K562 (cell line): ENCODE data around the gene CCDC102B.

Experiments used
- BHLHE40 ChIP-seq: IDR thresholded peaks from 2 replicates; pipeline ENCODE4 v1.6.1; 2011; ENCODE audit warnings: low read length, improper control_type of control experiment
- FOXA1 ChIP-seq: fragments of 450-650 bp; IDR thresholded peaks from 2 replicates; pipeline ENCODE4 v1.6.1; 2016; ENCODE audit warnings: mild to moderate bottlenecking, borderline replicate concordance
- MAFK ChIP-seq: IDR thresholded peaks from 2 replicates; pipeline ENCODE4 v1.6.1; 2011; ENCODE audit warnings: low read length, improper control_type of control experiment
- POLR2A ChIP-seq: fragments of 450-650 bp; conservative IDR thresholded peaks from 2 replicates; pipeline ENCODE4 v1.6.1; 2016
- POLR2G ChIP-seq: fragments of 200-400 bp; formaldehyde crosslinking; IDR thresholded peaks from 2 replicates; pipeline ENCODE4 v1.6.1; 2017; ENCODE audit warnings: low read depth, mild to moderate bottlenecking, antibody characterized with exemption, low read length, moderate library complexity
- SMC3 ChIP-seq: conservative IDR thresholded peaks from 2 replicates; pipeline ENCODE4 v1.6.1; 2011; ENCODE audit warnings: low read depth, low read length, improper control_type of control experiment; ENCODE audit not compliant: insufficient read depth
- SPI1 ChIP-seq: IDR thresholded peaks from 2 replicates; pipeline ENCODE4 v1.6.1; 2011; ENCODE audit warnings: low read depth, low read length, control low read depth, borderline replicate concordance
- SRSF7 ChIP-seq: fragments of 200-400 bp; formaldehyde crosslinking; optimal IDR thresholded peaks from 2 replicates; pipeline ENCODE3; 2017; ENCODE audit warnings: mild to moderate bottlenecking, low read depth, low read length
- ZBTB40 ChIP-seq, 2 experiments: fragments of 450-650 bp in 1 of 2; sonication (generic) in 1 of 2; formaldehyde crosslinking in 1 of 2; IDR thresholded peaks; 2 replicates each; pipeline versions ENCODE4 v1.7.1 to v1.9.0; 2016 to 2022; ENCODE audit warnings: inconsistent platforms in 1 of 2, mild to moderate bottlenecking in 1 of 2, missing genetic modification reagents in 1 of 2
- ZBTB7A ChIP-seq: IDR thresholded peaks from 2 replicates; pipeline ENCODE4 v1.6.1; 2011; ENCODE audit warnings: low read depth, mild to moderate bottlenecking, low read length, moderate library complexity, borderline replicate concordance; ENCODE audit not compliant: control insufficient read depth
- TF ChIP-seq, protein P1 (sequence below): fragments of 250-450 bp; sonication (Bioruptor Pico); IDR thresholded peaks from 2 replicates; pipeline ENCODE4 v1.4.0; 2020; ENCODE audit warnings: mild to moderate bottlenecking, moderate library complexity
- TF ChIP-seq, protein P2 (sequence below), 3 experiments: IDR thresholded peaks in 2 of 3; conservative IDR thresholded peaks in 1 of 3; 2 replicates each; pipeline ENCODE4 v1.5.1; 2011 to 2012; ENCODE audit warnings: low read length in 3 of 3, mild to moderate bottlenecking in 3 of 3, control low read depth in 2 of 3, improper control_type of control experiment in 1 of 3, inconsistent platforms in 1 of 3, low read depth in 1 of 3, mixed read lengths in 1 of 3, moderate library complexity in 1 of 3; ENCODE audit not compliant: insufficient read depth in 2 of 3

- TF ChIP-seq SPI1 (no peak), BHLHE40 (no peak), SMC3 (no peak), SRSF7 (no peak), ZBTB7A (no peak), ZBTB40 (IDR thresholded peaks at IDR 0.05) (no peak), ZBTB40 (CRISPR knock-in tag; IDR thresholded peaks at IDR 0.05) (no peak), POLR2G (no peak), POLR2A (no peak), MAFK (no peak), FOXA1 (no peak)
- TF ChIP-seq, protein P1, sequence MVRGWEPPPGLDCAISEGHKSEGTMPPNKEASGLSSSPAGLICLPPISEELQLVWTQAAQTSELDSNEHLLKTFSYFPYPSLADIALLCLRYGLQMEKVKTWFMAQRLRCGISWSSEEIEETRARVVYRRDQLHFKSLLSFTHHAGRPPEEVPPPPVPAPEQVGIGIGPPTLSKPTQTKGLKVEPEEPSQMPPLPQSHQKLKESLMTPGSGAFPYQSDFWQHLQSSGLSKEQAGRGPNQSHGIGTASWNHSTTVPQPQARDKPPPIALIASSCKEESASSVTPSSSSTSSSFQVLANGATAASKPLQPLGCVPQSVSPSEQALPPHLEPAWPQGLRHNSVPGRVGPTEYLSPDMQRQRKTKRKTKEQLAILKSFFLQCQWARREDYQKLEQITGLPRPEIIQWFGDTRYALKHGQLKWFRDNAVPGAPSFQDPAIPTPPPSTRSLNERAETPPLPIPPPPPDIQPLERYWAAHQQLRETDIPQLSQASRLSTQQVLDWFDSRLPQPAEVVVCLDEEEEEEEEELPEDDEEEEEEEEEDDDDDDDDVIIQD (CRISPR knock-in tag), result no peak
- TF ChIP-seq, protein P2, sequence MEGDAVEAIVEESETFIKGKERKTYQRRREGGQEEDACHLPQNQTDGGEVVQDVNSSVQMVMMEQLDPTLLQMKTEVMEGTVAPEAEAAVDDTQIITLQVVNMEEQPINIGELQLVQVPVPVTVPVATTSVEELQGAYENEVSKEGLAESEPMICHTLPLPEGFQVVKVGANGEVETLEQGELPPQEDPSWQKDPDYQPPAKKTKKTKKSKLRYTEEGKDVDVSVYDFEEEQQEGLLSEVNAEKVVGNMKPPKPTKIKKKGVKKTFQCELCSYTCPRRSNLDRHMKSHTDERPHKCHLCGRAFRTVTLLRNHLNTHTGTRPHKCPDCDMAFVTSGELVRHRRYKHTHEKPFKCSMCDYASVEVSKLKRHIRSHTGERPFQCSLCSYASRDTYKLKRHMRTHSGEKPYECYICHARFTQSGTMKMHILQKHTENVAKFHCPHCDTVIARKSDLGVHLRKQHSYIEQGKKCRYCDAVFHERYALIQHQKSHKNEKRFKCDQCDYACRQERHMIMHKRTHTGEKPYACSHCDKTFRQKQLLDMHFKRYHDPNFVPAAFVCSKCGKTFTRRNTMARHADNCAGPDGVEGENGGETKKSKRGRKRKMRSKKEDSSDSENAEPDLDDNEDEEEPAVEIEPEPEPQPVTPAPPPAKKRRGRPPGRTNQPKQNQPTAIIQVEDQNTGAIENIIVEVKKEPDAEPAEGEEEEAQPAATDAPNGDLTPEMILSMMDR (IDR thresholded peaks at IDR 0.05 in 2 of 3, conservative IDR thresholded peaks at IDR 0.05 in 1 of 3; ENCODE audit: insufficient read depth in 2 of 3, low read depth in 1 of 3, low read length in 3 of 3), result no peak
Measured at GRCh38 chr18:68826121-68826520, 28.2 kb downstream of the CCDC102B start.
